HepG2 (cell line): ENCODE measurements around the gene TMEM117.

Source experiments
- CTCF ChIP-seq: sonication (generic); formaldehyde crosslinking; IDR thresholded peaks from 2 replicates; pipeline ENCODE4 v1.5.0; 2020; ENCODE audit warnings: mild to moderate bottlenecking, missing genetic modification reagents, moderate library complexity
- E2F2 ChIP-seq: sonication (generic); formaldehyde crosslinking; IDR thresholded peaks from 2 replicates; pipeline ENCODE4 v1.4.0; 2020; ENCODE audit warnings: missing genetic modification reagents, borderline replicate concordance
- POLR2G ChIP-seq: fragments of 200-400 bp; formaldehyde crosslinking; IDR thresholded peaks from 2 replicates; pipeline ENCODE4 v1.6.1; 2018; ENCODE audit warnings: mild to moderate bottlenecking, low read depth, low read length, moderate library complexity
- RFX5 ChIP-seq: IDR thresholded peaks from 2 replicates; pipeline ENCODE4 v1.6.1; 2011; ENCODE audit warnings: low read depth, low read length, improper control_type of control experiment
- SMARCC2 ChIP-seq: fragments of 450-650 bp; IDR thresholded peaks from 2 replicates; pipeline ENCODE4 v1.6.1; 2017; ENCODE audit warnings: antibody characterized with exemption, mild to moderate bottlenecking
- SP1 ChIP-seq, 2 experiments: fragments of 450-650 bp in 1 of 2; sonication (generic) in 1 of 2; formaldehyde crosslinking in 1 of 2; IDR thresholded peaks; 2 replicates each; pipeline versions ENCODE4 v1.4.0 to v1.6.1; 2016 to 2020; ENCODE audit warnings: missing genetic modification reagents in 1 of 2
- TCF7L2 ChIP-seq: IDR thresholded peaks from 2 replicates; pipeline ENCODE4 v1.6.1; 2011; ENCODE audit warnings: mild to moderate bottlenecking, low read depth, low read length, moderate library complexity

- TF ChIP-seq RFX5 (no peak), POLR2G (no peak), SMARCC2 (no peak), CTCF (CRISPR knock-in tag) (no peak), SP1 (IDR thresholded peaks at IDR 0.05) (no peak), SP1 (CRISPR knock-in tag; IDR thresholded peaks at IDR 0.05) (no peak), TCF7L2 (no peak), E2F2 (CRISPR knock-in tag) (no peak)
Observed at GRCh38 chr12:44059476-44059875, 223.6 kb downstream of the TMEM117 start.
